Fibroblast of villous mesenchyme (primary cell): ENCODE results near the gene JAM3. TPM values are rescaled to one million over a fixed set of nuclear protein-coding genes. Genes with fewer than 3 reads are reported as not detected.

ENCODE experiments used
- DNase-seq: peaks from one replicate; pipeline ENCODE4 v3.0.0-alpha.2; 2010; ENCODE audit warnings: low read depth
- H3K4me3 ChIP-seq: 2 replicates; pipeline ENCODE4 v1.5.1; 2011; ENCODE audit warnings: low read depth, mild to moderate bottlenecking, low read length
- total RNA-seq: library from RNA; depleted of rRNA; stranded (reverse); fragments of >200 nt; gene quantifications from 2 replicates; pipeline ENCODE4 v1.2.3, GENCODE V29; 2012
- TF ChIP-seq, protein P1 (sequence below): IDR thresholded peaks from 2 replicates; pipeline ENCODE4 v1.5.1; 2012; ENCODE audit warnings: low read depth, mild to moderate bottlenecking, low read length; ENCODE audit not compliant: insufficient read depth

The JAM3 gene
- total RNA-seq, 1 donor: 48.8 TPM

DNA sequence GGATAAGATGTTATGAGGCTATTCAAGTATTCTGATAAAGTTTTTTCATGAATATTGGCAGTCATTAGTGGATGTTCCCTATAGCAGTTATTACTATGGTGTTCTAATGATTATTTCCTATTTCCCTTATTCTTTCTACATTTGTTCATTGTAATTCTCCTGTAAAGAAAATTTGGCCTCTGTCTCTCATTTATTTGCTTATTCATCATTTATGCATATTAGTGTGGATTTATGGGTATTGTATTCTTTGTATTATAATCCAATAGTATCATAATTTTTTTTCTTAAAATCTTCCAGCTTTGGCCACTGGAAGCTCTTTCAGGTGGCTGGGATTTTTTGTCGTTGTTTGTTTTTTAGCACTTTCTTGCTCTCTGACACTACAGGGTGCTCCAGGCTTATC is 47.3 kb downstream of the JAM3 start:
- TF ChIP-seq, protein P1, sequence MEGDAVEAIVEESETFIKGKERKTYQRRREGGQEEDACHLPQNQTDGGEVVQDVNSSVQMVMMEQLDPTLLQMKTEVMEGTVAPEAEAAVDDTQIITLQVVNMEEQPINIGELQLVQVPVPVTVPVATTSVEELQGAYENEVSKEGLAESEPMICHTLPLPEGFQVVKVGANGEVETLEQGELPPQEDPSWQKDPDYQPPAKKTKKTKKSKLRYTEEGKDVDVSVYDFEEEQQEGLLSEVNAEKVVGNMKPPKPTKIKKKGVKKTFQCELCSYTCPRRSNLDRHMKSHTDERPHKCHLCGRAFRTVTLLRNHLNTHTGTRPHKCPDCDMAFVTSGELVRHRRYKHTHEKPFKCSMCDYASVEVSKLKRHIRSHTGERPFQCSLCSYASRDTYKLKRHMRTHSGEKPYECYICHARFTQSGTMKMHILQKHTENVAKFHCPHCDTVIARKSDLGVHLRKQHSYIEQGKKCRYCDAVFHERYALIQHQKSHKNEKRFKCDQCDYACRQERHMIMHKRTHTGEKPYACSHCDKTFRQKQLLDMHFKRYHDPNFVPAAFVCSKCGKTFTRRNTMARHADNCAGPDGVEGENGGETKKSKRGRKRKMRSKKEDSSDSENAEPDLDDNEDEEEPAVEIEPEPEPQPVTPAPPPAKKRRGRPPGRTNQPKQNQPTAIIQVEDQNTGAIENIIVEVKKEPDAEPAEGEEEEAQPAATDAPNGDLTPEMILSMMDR: no peak
- no peak for DNase-seq
- no peak overlapping the region for H3K4me3 ChIP-seq

DNA sequence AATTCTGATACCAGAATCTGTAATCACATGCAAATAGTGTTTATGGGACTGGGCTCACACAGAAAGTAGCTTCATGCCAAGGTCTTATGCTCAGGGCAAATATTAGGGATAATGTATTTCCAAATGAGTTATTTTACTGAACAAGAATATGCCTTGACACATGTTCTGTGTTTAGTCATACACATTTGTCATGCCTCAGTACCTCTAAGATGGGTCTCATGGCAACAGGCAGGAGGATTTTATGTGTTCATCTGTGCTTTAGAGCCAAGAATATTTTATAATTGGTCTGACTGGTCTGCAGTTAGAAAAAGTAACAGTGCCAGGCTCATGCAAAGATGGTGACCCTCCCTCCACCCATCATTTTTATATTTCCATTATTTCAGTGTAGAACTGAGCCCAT is 49.1 kb downstream of the JAM3 start:
- no peak for DNase-seq
- TF ChIP-seq, protein P1: no peak
- no peak overlapping the region for H3K4me3 ChIP-seq

DNA sequence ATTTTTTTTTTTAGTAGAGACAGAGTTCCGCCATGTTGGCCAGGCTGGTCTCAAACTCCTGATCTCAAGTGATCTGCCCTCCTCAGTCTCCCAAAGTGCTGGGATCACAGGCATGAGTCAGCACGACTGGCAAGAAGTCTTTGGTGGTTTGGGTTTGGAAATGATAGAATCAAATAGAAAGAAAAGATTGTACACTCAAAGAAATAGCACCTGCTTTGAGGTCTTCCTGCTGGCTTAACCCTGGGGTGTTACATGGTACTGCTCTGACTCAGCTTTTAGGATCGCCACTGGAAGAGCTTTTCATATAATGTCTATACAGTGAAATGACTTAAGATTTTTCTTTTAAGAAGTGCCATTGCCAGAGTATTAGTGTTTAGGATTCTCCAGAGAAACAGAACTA is 50.2 kb downstream of the JAM3 start:
- DNase-seq: peak; percentile 54
- TF ChIP-seq, protein P1: no peak
- no peak overlapping the region for H3K4me3 ChIP-seq

DNA sequence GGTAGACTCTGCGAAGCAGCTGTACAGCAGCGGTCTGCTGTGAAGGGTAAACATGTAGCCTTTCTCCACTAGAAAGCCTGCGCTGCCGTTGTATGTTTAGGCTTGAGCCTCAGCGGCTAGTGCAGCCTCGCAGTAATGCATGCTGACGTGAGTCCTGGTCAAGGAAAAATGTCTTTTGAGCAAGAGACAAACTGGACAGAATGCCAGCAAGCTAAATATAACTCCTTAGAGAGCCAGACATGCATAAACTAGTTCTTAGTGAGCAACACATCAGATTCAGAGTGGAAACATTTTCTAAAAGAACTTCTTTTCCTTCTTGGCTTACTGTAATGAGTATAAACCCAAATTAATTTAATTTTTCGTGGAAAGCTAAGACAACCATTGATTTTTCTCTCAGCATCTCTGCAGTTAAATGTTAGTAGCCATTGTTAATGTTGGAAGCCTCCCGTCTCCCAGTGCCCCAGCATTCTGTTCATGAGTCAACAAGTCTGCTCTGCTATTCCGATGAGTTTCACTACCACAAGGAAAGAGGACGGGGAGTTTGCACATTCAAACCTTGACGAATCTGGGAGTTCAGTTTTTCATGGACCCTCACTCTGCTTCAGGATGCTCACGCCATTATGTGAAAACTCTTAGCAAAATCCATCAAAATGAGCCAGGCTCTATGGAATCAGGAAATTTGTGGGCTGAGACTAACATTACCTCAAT is 51.4 kb downstream of the JAM3 start:
- peak overlapping the region; percentile 28 for H3K4me3 ChIP-seq
- DNase-seq: peak; percentile 97
- TF ChIP-seq, protein P1: no peak

DNA sequence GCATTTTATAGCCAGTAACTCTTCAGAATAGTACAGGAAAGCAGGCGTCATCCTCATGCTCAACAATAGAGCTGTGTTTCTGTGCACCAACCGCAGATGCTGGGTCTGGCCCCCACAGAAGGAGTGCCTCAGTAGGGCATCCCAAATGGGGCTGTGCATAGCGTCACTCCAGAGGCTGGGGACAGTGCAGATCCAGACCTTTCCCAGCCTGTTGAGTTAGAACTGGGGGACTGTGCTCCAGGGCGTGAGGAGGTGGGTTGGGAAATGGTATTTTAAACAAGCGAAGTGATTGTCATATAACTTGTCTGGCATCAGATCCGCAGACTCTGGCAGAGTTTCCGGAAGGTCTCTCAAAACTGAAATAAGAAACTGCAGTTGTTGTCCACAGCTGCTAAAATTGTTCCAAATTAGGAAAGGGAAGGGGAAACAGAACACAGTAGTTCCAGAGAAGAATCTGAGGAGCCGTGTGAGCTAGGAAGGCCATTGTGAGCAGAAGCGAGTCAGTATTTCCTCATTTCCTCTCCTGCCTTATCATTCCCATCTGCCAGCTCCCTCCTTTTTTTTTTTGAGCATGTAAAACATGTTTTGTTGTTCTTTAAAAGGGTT is 52.2 kb downstream of the JAM3 start:
- DNase-seq: peak; percentile 66
- H3K4me3 ChIP-seq: peak overlapping the region; percentile 26
- TF ChIP-seq, protein P1: no peak

DNA sequence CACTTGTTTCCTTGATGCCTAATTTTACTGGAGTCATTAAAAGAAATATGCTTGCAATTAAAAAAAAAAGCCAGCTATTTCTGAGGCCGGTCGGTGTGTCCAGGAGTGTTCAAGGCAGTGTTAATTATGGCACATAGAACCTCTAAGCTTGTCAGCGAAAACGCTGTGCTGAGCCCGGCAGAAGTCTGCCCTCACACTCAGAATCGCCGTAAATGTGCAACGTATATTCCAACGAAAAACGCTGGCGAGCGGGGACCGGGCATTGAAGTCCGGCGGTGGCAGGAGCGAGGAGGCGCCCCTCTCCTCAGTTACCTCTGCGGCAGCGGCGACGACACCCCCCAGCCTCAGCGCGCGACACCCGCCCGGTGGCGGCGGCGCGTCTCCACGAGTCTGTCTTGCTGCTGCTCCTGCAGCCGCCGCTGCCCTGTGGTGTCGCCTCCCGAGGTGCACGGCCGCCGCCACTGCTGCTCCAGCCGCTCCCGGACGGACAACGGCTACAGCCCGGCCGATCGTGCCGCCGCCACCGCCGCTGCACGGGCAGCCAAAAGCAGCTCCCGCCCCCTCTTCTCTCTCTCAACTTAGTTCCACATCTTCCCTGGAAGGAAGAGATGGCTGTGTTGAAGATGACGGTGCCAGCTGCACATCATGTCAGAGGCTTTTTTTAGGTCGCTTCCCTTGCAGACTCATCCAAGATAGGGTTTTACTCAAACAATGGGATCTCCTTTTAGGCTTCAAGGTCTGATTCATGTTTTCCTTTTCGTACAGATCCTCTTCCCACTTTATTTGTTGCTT is 56.0 kb downstream of the JAM3 start:
- DNase-seq: peak; percentile 23
- TF ChIP-seq, protein P1: no peak
- peak overlapping the region; percentile 54 for H3K4me3 ChIP-seq
